ENCODE results near the gene METTL17. TPM values are rescaled to one million over a fixed set of nuclear protein-coding genes. Genes with fewer than 3 reads are reported as not detected.
"Not testable (repeated sequence)": the region's sequence is repeated elsewhere in the genome, so short reads cannot be mapped to it uniquely, and the experiment has no call there.

Gene METTL17
- total RNA-seq, 1 donor from 2014 or later = 44.5 TPM

DNA sequence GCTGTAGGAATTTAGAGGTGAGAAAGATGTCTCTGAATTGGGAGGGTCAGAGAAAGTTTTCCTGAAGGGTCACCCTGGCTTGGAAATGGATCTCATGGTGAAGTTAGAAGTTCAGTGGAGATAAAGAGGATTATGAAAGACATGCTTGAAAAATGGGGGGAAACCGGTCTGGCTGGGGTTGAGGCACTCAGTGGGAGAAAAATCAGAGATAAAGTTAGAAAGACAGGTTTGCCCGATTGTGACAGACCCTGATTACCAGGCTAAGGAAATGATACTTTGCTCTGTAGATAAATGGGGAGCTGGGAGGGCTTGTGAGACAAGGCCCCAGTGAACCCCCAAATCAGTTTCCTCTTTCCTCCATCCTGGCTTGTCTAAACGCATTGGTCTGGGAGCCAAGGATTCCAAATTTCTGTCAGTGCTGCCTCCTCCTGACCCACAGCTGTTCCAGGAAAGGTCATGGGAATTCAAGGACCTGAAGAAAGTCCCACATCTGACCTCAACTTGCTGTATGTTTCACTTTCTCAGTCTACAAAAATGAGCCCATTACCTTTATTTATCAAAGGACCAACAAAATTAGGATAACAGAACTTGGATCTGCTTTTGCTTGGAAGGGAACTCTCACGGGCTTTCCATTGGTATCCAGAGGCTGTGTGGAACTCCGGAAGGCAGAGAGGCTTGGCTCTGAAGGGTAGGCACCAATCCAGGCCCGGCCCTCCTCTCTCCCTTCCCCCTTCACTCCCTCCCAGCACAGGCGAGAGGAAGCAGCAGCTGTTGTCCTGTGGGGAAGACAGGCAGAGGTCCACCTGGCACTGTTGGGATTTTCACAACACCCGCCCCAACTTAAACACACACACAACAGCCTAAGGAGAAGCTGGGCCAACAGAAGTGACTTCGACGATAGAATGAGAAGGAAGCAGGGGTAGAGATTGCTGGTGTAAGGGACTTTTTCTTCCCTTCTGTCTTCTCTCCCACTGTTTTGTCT is 49.0 kb downstream of the METTL17 start:
- ATAC-seq (peak; percentile 97), DNase-seq (ENCODE audit: missing footprints) (peak; percentile 91)
- intact Hi-C loops (cut with DNase I) = loop anchor here (1.0 kb wide), 1 partner anchor 13 kb away; the partner anchor contains the start of gene NDRG2

GRCh38 chr14:21039585-21040369 is 50.0 kb downstream of the METTL17 start:
- intact Hi-C loops (cut with DNase I) = loop anchor here (1.0 to 5.0 kb wide), 5 partner anchors 14 to 357 kb away; partner anchors contain the start of genes NDRG2 and RNASE4
- peak; percentile 73 for ATAC-seq
- no peak for DNase-seq (ENCODE audit: missing footprints)

GRCh38 chr14:21040370-21040925 is 50.7 kb downstream of the METTL17 start:
- ATAC-seq (no peak), DNase-seq (ENCODE audit: missing footprints) (no peak)
- intact Hi-C loops (cut with DNase I) = loop anchor here (1.0 to 5.0 kb wide), 4 partner anchors 26 to 358 kb away; partner anchors contain the start of gene RNASE4

DNA sequence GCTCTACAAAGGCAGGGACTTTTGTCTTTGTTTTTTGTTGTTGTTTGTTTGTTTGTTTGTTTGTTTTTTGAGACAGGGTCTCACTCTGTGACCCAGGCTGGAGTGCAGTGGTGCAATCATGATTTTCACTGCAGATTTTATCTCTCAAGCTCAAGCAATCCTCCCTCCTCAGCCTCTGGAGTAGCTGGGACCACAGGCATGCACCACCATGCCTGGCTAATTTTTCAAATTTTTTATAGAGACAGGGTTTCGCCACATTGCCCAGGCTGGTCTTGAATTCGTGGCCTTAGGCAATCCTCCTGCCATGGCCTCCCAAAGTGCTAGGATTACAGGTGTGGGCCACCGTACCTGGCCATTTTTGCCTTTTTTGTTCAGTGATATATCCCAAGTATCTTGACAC is 51.2 kb downstream of the METTL17 start:
- not testable (repeated sequence) for DNase-seq (ENCODE audit: missing footprints); ATAC-seq
- intact Hi-C loops (cut with DNase I) = loop anchor here (1.0 to 5.0 kb wide), 4 partner anchors 27 to 359 kb away; partner anchors contain the start of gene RNASE4

DNA sequence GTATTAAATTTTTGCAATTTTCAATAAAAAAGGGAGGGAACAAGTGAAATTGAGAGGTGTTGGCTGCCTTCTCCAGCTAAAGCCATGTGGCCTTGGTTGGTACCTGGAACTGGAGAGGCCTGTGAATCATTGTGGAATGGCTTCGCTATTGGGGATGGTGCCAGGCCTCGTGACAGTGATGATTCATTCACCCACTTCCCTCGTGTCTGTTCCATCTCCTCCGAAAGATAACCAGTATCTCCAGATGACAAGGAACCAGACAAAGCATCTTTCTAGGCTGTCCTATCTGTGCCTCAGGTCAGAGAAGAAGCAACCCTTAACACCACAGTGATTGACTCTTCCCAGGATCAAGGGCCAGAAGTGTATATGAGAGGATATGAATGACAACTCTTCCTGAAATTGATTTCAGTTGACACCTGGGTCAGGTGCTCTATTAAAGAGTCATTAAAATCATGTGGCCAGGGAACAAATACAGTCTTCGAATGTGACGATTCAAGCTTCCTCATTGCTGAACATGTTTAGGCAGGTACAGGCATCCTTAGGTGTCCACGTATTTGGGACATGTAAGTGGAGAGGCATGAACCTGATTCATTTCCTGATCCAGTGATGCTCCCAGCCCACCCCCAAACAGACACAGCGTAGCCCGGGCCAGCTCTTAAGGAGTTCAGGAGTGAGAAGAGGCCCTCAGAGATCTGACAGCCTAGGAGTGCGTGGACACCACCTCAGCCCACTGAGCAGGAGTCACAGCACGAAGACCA is 52.1 kb downstream of the METTL17 start, which contains the start of gene RNASE7:
RNASE7 (plus strand) TSS at position 687 of the 758 bp plus-strand sequence. CDS start 631 bp downstream, outside the sequence.
- DNase-seq (ENCODE audit: missing footprints) (no peak), ATAC-seq (no peak)
- intact Hi-C loops (cut with DNase I) = loop anchor here (2.0 to 5.0 kb wide), 2 partner anchors 61 to 360 kb away; partner anchors contain the start of gene RNASE4

GRCh38 chr14:21042918-21043317 is 53.1 kb downstream of the METTL17 start:
- intact Hi-C loops (cut with DNase I) = loop anchor here (5.0 kb wide), 1 partner anchor 361 kb away; the partner anchor contains the start of gene RNASE4
- DNase-seq (ENCODE audit: missing footprints) = no peak

GRCh38 chr14:21043387-21043973 is 53.7 kb downstream of the METTL17 start:
- intact Hi-C loops (cut with DNase I) = loop anchor here (5.0 kb wide), 1 partner anchor 361 kb away; the partner anchor contains the start of gene RNASE4
- ATAC-seq = no peak
- no peak for DNase-seq (ENCODE audit: missing footprints)

More at GRCh38 chr14:21042918-21043317, 53.1 kb downstream of the METTL17 start:
- ATAC-seq = no peak

- peak; percentile 22 for ATAC-seq
- intact Hi-C loops (cut with DNase I) = loop anchor here (5.0 kb wide), 1 partner anchor 362 kb away; the partner anchor contains the start of gene RNASE4
- DNase-seq (ENCODE audit: missing footprints) = no peak
Observed at GRCh38 chr14:21043974-21044618, 54.3 kb downstream of the METTL17 start.

Small RNA genes lying within 50 kb of the gene (microRNA-seq; reads per million reads assigned to microRNA genes)
- not detected for gene MIR6717

Other genes starting within 250 kb of the METTL17 start
- gene EDDM3A, start 244.1 kb upstream of the METTL17 start, total RNA-seq = not detected
- not detected for gene EDDM3B, start 221.6 kb upstream of the METTL17 start, total RNA-seq
- gene RNASE6, start 208.7 kb upstream of the METTL17 start, total RNA-seq = 8.3 TPM
- gene RNASE1, start 187.1 kb upstream of the METTL17 start, total RNA-seq = 373 TPM
- not detected for gene RNASE3, start 98.6 kb upstream of the METTL17 start, total RNA-seq
- 2.6 TPM for gene RNASE2, start 34.5 kb upstream of the METTL17 start, total RNA-seq
- gene SLC39A2, start 9.3 kb downstream of the METTL17 start, total RNA-seq = not detected
- gene NDRG2, start 35.1 kb downstream of the METTL17 start, total RNA-seq = 321 TPM
- 1.1 TPM for gene TPPP2, start 40.2 kb downstream of the METTL17 start, total RNA-seq
- not detected for gene RNASE13, start 44.8 kb downstream of the METTL17 start, total RNA-seq
- gene RNASE7, start 52.4 kb downstream of the METTL17 start, total RNA-seq = not detected
- gene RNASE8, start 67.8 kb downstream of the METTL17 start, total RNA-seq = not detected
- 25.5 TPM for gene ARHGEF40, start 80.3 kb downstream of the METTL17 start, total RNA-seq
- 49.4 TPM for gene ZNF219, start 108.7 kb downstream of the METTL17 start, total RNA-seq
- 0.41 TPM for gene TMEM253, start 111.1 kb downstream of the METTL17 start, total RNA-seq
- gene OR5AU1, start 166.1 kb downstream of the METTL17 start, total RNA-seq = not detected

Measured in Right ventricle myocardium inferior (tissue), 1 donor.